Common myeloid progenitor, CD34-positive (primary cell): Measurements from ENCODE around the gene CTBP2.

Experiments
- CTCF ChIA-PET: fragments of 350-600 bp; sonication (Branson Sonifier 250); formaldehyde crosslinking; loops from one replicate; lab custom pipeline; 2021; ENCODE audit warnings: antibody characterized with exemption; lab: Charles Lee
- POLR2A ChIA-PET: fragments of 350-600 bp; sonication (Branson Sonifier 250); formaldehyde crosslinking; loops from one replicate; lab custom pipeline; 2021; ENCODE audit warnings: antibody characterized with exemption; lab: Charles Lee
- DNase-seq, 3 donors: peaks; one replicate each; pipeline versions ENCODE4 v3.0.0 to v3.0.0-alpha.2; 2013
- H3K27ac ChIP-seq, 2 experiments: 1 replicate in 1 of 2; 2 replicates in 1 of 2; pipeline ENCODE4 v1.7.0; 2013; ENCODE audit warnings: inconsistent platforms in 2 of 2, low read length in 2 of 2, mild to moderate bottlenecking in 2 of 2, low read depth in 1 of 2, moderate library complexity in 1 of 2; ENCODE audit not compliant: severe bottlenecking in 2 of 2, insufficient read depth in 1 of 2, poor library complexity in 1 of 2
- H3K27me3 ChIP-seq, 5 experiments: replicated peaks in 2 of 5; 1 replicate in 3 of 5; 2 replicates in 2 of 5; pipeline versions ENCODE4 v1.6.1 to v1.7.0; 2013; ENCODE audit warnings: low read length in 4 of 5, mild to moderate bottlenecking in 2 of 5, moderate library complexity in 2 of 5, inconsistent platforms in 1 of 5; ENCODE audit not compliant: insufficient read depth in 5 of 5, control insufficient read depth in 4 of 5
- H3K36me3 ChIP-seq, 4 experiments: 1 replicate in 2 of 4; 2 replicates in 2 of 4; pipeline versions ENCODE4 v1.6.1 to v1.7.0; 2013; ENCODE audit warnings: low read length in 3 of 4, control low read depth in 1 of 4, mild to moderate bottlenecking in 1 of 4; ENCODE audit not compliant: control insufficient read depth in 4 of 4, insufficient read depth in 4 of 4
- H3K4me1 ChIP-seq, 4 experiments: 1 replicate in 3 of 4; 2 replicates in 1 of 4; pipeline versions ENCODE4 v1.6.1 to v1.7.1; 2013; ENCODE audit warnings: low read length in 3 of 4, mild to moderate bottlenecking in 3 of 4, control low read depth in 1 of 4, inconsistent platforms in 1 of 4, moderate library complexity in 1 of 4; ENCODE audit not compliant: control insufficient read depth in 4 of 4, insufficient read depth in 4 of 4; ENCODE audit errors: control extremely low read depth in 1 of 4
- H3K4me3 ChIP-seq, 7 experiments: 1 replicate in 4 of 7; 2 replicates in 3 of 7; pipeline versions ENCODE4 v1.5.1 to v1.7.0; 2013; ENCODE audit warnings: mild to moderate bottlenecking in 7 of 7, low read length in 6 of 7, moderate library complexity in 6 of 7, inconsistent platforms in 2 of 7, low read depth in 2 of 7, control low read depth in 1 of 7; ENCODE audit not compliant: insufficient read depth in 4 of 7, control insufficient read depth in 1 of 7; ENCODE audit errors: extremely low read depth in 1 of 7
- H3K9me3 ChIP-seq, 5 experiments: 1 replicate in 4 of 5; 2 replicates in 1 of 5; pipeline versions ENCODE4 v1.6.1 to v1.7.1; 2013; ENCODE audit warnings: low read length in 4 of 5, mild to moderate bottlenecking in 2 of 5, inconsistent platforms in 1 of 5, low read depth in 1 of 5, moderate library complexity in 1 of 5; ENCODE audit not compliant: control insufficient read depth in 4 of 5, insufficient read depth in 2 of 5; ENCODE audit errors: control extremely low read depth in 1 of 5
- WGBS: methylation state at CpG from one replicate; pipeline ENCODE4 v1.1.5; 2013; ENCODE audit not compliant: insufficient coverage; 5-methylcytosine and 5-hydroxymethylcytosine counted together

Gene CTBP2

DNA sequence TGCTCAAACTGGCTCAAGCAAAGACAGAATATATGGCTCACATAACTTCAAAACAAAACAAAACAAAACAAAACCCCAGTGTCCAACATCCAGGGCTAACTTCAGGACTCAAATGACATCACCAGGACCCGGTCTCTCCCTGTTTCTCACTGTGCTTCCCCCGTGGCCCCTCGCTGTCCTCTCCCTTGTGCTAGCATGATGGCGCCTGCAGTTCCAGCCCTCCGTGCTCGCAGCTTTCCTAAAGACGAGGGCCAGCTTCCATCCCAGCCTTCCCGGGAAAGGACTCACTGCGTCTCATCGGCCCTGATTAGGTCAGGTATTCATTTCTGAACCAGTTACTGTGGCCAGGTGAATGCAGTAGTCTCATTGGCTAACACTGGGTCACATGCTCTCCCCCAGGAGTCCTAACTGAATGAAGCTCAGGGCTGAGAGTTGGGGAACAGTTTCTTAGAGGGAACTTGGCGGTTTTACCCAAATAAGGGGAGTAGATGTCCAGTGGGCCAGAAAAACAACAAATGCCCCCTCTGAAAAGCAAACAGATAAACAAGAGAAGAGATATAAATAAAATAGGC, 33.0 kb upstream of the CTBP2 start:
- ChIA-PET CTCF (no interaction called here), POLR2A (no interaction called here)
- DNase-seq = no peak
- H3K27ac ChIP-seq = no peak overlapping the region
- H3K27me3 ChIP-seq = peaks cover 0 to 1% (median 0%) of the 10 kb centered on the region in 5 experiments
- H3K4me3 ChIP-seq = no peak overlapping the region
- H3K4me1 ChIP-seq = no peaks in the 10 kb centered on the region
- no peaks in the 10 kb centered on the region for H3K36me3 ChIP-seq
- H3K9me3 ChIP-seq = no peaks in the 10 kb centered on the region
- WGBS = 96% methylated on average over 11 of the region's 11 CpGs

DNA sequence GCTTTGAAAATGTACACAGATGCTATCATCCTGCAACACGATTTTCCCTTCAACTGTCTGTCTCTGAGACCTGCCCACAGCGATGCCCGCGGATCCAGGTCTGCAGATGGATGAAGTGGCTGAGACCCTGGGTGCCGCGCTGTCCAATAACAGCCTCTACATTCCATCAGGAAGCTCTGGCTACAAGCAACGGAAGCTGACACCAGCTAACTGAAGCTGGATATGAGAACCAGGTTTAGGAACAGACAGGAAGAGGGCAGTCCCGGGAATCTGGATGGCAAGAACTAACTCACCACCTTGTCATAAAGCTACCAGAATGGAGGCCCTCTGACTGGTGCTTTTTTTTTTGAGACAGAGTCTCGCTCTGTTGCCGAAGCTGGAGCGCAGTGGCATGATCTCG, 32.3 kb upstream of the CTBP2 start:
- POLR2A ChIA-PET = no interaction called here
- WGBS = 94% methylated on average over 12 of the region's 12 CpGs

DNA sequence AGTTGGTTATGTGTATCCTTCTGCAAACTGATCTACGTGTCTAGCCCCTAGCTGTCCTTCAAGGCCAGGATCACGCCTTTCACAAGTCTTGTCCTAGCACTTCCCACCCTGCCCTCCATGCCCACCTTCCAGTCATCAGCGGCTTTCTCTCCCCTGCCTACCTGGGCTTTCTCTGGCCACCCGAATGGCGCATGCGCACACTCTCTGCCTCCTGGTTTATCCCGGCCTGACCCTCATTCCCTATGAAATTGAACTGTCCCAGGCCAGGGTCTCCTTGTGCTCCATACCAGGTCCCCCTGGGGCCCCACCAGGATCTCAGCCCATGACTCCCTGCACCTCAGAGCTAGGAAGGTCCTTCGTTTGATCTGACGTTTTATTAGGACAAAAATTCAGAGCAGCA, 31.6 kb upstream of the CTBP2 start:
- no peaks in the 10 kb centered on the region for H3K36me3 ChIP-seq
- H3K9me3 ChIP-seq = no peaks in the 10 kb centered on the region
- CTCF ChIA-PET = no interaction called here
- H3K4me1 ChIP-seq = no peaks in the 10 kb centered on the region
- POLR2A ChIA-PET = no interaction called here
- WGBS = 97% methylated on average over 6 of the region's 9 CpGs
- DNase-seq = no peak
- peaks cover 0 to 1% (median 0%) of the 10 kb centered on the region in 5 experiments for H3K27me3 ChIP-seq
- no peak overlapping the region for H3K27ac ChIP-seq
- H3K4me3 ChIP-seq = no peak overlapping the region

More for the DNA sequence above, 32.3 kb upstream of the CTBP2 start:
- no peak for DNase-seq
- H3K9me3 ChIP-seq = no peaks in the 10 kb centered on the region
- no peak overlapping the region for H3K4me3 ChIP-seq
- CTCF ChIA-PET = no interaction called here
- no peaks in the 10 kb centered on the region for H3K4me1 ChIP-seq
- no peak overlapping the region for H3K27ac ChIP-seq
- no peaks in the 10 kb centered on the region for H3K36me3 ChIP-seq
- H3K27me3 ChIP-seq = peaks cover 0 to 1% (median 0%) of the 10 kb centered on the region in 5 experiments

DNA sequence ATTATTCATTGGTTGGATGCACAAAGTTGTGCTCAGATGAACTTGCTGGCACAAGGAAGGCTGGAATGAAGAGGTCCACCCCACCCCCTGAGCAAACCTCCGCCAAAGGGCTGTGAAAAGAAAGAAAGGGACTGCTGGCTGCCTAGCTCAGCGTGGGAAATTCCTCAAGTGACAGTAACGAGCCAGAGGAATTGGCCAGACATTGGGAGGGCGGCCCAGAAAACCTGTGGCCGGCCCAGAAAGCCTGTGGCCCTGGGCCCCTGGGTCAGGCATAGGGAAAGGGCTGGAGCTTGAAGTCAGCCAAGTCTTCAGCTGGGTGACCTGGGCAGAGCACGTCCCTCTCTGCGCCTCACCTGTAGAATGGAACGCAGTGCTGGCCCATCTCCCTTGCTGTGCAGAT, 30.6 kb upstream of the CTBP2 start:
- Histone ChIP-seq H3K36me3 (no peaks in the 10 kb centered on the region), H3K27me3 (peaks cover 0 to 2% (median 0%) of the 10 kb centered on the region in 5 experiments), H3K27ac (no peak overlapping the region), H3K4me1 (no peaks in the 10 kb centered on the region), H3K4me3 (no peak overlapping the region), H3K9me3 (no peaks in the 10 kb centered on the region)
- 98% methylated on average over 5 of the region's 8 CpGs for WGBS
- CTCF ChIA-PET = no interaction called here
- no peak for DNase-seq
- POLR2A ChIA-PET = no interaction called here

DNA sequence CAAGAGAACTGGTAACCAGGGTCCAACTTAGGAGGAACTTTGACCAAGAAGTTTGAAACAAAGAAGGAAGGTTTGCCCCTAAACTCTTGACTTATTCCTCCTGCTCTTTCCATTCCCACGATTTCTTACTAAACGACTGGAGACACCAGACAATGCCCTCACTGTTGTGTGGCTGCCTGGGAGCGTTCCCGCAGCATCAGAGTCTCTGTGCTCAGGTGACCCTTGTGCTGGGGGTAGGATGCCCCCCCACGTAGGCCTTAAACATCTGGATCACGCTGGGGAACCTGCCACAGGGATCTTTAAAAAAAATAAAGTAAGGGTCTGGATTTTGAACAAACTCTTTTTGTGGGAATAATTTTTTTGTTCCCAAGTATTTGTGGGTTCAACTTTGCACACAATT, 30.1 kb upstream of the CTBP2 start:
- H3K9me3 ChIP-seq = no peaks in the 10 kb centered on the region
- H3K4me1 ChIP-seq = no peaks in the 10 kb centered on the region
- H3K4me3 ChIP-seq = no peak overlapping the region
- POLR2A ChIA-PET = no interaction called here
- H3K27ac ChIP-seq = no peak overlapping the region
- 92% methylated on average over 5 of the region's 6 CpGs for WGBS
- H3K27me3 ChIP-seq = peaks cover 0 to 2% (median 0%) of the 10 kb centered on the region in 5 experiments
- DNase-seq = no peak
- H3K36me3 ChIP-seq = no peaks in the 10 kb centered on the region
- CTCF ChIA-PET = no interaction called here

DNA sequence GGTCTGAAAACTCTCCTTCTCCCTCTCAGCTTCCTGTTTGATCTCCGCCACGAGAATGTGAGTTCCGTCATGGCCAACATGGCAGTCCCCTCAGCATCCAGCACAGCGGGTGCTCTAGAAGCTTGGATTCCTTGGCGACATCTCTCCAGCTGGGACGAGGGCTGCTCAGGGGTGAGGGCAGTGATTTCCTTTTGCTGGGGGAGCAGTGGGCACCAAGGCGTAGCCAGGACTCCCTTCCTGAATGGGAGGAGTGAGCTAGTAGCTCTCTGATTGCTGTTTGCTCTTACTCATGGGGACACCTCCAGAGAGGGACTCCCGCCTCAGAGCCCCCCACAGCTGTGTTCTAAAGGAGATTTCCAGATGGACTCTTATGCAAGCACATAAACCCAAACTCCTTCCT, 28.8 kb upstream of the CTBP2 start:
- Histone ChIP-seq H3K36me3 (no peaks in the 10 kb centered on the region), H3K9me3 (no peaks in the 10 kb centered on the region), H3K4me1 (no peaks in the 10 kb centered on the region), H3K27me3 (peaks cover 0 to 2% (median 0%) of the 10 kb centered on the region in 5 experiments), H3K27ac (no peak overlapping the region), H3K4me3 (no peak overlapping the region)
- CTCF ChIA-PET = no interaction called here
- POLR2A ChIA-PET = no interaction called here
- 95% methylated on average over 8 of the region's 8 CpGs for WGBS
- no peak for DNase-seq

DNA sequence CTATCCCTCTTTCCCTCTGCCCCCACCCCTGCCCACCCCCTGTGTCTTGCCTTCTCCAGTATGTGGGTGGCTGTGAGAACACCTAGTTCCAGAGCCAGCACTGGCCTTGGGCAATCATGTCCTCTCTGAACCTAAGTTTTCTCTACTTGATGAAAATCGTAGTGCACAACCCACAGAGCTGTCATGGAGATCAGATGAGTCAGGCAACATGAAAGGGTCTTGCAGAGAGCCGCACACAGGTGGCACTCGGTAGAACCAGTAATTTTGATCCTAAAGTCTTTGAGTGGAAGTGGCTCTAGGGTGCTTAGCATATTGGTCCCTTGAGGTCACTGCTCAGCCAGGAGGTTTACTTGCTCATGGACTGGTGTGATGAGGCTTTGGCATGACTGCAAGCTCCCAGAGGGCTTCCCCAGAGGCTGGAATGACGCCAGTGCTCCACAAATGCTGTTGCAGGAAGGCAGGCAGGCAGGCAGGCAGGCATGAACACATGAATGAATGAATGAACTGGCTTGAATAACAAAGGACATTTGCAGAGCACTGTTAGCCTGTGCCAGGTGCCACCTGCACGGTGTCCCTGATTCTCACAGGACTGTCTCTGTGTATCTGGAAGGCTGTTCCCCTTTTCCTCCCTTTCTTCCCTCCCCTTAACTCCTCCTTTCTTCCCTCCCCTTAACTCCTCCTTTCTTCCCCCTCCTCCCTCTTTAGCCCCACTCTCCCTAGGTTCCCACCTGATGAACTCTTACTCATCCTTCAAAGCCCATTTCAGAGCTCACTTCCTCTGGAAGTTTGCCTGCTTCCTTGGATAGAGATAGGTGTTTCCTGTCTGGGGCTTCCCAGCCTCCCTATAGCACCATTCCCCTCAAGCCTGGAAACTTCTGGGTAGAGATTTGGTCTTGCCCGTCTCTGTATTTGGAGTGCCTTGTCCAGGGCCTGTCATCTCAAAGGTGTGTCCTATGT, 27.2 kb upstream of the CTBP2 start:
- WGBS = 95% methylated on average over 5 of the region's 6 CpGs

More for the DNA sequence above, 27.2 kb upstream of the CTBP2 start:
- H3K4me3 ChIP-seq = no peak overlapping the region
- peaks cover 0 to 2% (median 0%) of the 10 kb centered on the region in 5 experiments for H3K27me3 ChIP-seq
- ChIA-PET POLR2A (no interaction called here), CTCF (no interaction called here)
- no peaks in the 10 kb centered on the region for H3K9me3 ChIP-seq
- no peaks in the 10 kb centered on the region for H3K4me1 ChIP-seq
- no peaks in the 10 kb centered on the region for H3K36me3 ChIP-seq
- H3K27ac ChIP-seq = no peak overlapping the region
- DNase-seq = no peak
